Measurements from ENCODE around the gene RBPJ. TPM values are rescaled to one million over a fixed set of nuclear protein-coding genes. Genes with fewer than 3 reads are reported as not detected.
"Not testable (repeated sequence)": the region's sequence is repeated elsewhere in the genome, so short reads cannot be mapped to it uniquely, and the experiment has no call there.

Gene RBPJ
- total RNA-seq, 1 donor from 2014 or later, result 145 TPM

DNA sequence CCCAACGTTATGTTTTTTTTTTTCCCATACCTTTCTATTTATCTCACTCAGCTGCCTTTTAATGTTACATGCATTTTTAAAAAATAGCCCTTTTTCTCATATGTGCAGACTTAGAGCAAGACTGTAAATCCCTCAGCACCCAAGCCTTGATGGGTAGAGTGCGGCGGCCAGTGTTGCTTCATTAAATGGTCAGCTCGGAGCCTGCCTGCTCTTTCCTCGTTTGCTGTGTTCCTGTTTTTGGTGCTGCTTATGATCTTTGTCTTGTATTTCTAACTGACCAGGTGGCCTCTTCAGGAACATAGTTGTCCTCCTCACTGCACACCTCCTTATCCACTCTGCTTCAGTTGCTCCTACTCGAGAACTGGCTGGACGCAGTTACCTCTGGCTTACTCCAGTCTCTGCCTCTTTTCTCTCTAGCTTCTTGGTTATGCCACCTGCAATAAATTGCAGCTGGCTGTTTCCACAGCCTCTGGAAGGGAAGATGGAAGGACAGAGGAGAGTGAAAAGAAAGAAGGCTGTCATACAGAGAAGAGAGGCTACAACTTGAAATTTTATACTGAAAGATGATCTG is 10.7 kb downstream of the RBPJ start:
- intact Hi-C loops (cut with micrococcal nuclease), result loop anchor here (2.0 to 5.0 kb wide), 3 partner anchors 25 to 386 kb away; no protein-coding TSS in a partner anchor

DNA sequence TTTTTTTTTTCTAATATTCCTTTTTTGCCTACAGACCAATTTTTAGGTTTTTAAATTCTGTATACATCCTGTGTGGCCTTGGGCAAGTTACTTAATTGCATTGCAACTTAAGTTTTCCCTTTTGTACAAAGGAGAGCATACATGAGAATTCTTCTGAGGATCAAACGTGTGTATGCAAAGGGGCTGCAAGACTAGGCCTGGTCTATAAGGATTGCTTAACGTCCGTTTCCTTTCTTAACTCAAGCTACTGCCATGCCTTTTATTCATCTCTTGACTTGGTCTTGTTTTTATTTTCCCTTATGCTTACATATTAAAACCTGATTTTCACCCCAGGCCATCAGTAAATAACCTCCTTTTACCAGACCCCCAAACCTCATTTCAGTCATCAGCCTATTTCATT is 13.6 kb downstream of the RBPJ start:
- intact Hi-C loops (cut with micrococcal nuclease), result loop anchor here (5.0 kb wide), 1 partner anchor 383 kb away; no protein-coding TSS in a partner anchor

DNA sequence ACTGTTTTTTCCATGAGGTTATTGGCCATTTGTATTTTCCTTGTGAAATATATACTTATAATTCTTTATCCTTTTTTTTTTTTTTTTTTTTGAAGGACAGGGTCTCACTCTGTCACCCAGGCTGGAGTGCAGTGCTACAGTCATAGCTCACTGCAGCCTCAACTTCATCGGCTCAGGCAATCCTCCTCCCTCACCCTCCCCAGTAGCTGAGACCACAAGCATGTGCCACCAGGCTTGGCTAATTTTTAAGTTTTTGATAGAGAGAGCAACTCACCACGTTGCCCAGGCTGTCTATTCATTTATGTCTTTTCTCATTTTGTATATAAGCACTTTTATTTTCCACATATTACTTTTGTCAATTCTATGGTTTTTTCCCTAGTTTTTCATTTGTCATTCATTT is 16.8 kb downstream of the RBPJ start:
- intact Hi-C loops (cut with micrococcal nuclease), result no loop called here

GRCh38 chr4:26342328-26343037 is 21.7 kb downstream of the RBPJ start:
- intact Hi-C loops (cut with micrococcal nuclease), result no loop called here

- intact Hi-C loops (cut with micrococcal nuclease), result no loop called here
Observed at GRCh38 chr4:26343038-26343398, 22.2 kb downstream of the RBPJ start.

- intact Hi-C loops (cut with micrococcal nuclease), result no loop called here
Observed at GRCh38 chr4:26344901-26345564, 24.2 kb downstream of the RBPJ start.

- intact Hi-C loops (cut with micrococcal nuclease), result no loop called here
Observed at GRCh38 chr4:26345565-26345938, 24.7 kb downstream of the RBPJ start.

DNA sequence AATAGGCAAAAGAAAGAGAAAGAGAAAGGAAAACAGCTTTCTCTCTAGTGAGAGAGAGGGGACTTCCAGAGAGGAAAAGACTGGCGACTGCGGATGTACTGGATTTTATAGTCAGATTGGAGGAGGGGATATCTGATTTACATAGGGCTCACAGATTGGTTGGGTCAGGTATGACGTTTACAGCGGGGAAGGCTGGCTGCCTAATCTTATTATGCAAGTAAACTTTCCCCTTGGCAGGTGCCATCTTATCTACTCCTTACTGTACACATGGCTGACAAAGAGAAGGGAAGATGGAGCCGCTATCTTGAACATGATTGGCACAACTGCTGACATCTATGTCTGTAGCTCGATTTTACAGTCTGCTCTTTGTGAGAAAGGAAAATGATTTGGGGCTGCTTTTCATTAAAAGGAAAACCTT is 25.4 kb downstream of the RBPJ start:
- intact Hi-C loops (cut with micrococcal nuclease), result loop anchor here (2.0 kb wide), 1 partner anchor 15 kb away; no protein-coding TSS in a partner anchor

DNA sequence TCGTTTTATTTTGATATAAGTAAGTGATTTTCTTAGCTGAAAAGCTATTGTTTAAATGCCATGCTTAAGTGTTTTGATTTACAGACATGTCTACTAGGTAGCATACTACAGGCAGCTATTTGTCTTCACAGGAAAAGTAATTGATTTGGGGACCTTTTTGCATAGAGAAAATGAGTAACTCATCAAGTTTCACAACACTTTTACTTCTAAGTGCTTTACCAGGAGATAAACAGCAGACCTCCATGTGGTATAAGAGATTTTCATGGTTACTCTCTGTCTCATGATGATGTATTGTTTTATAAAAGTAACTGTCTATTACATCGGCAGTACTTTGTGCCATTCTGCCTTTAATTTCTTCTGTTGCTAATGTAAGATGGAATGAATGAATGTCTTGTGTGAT is 28.7 kb downstream of the RBPJ start:
- intact Hi-C loops (cut with micrococcal nuclease), result no loop called here

DNA sequence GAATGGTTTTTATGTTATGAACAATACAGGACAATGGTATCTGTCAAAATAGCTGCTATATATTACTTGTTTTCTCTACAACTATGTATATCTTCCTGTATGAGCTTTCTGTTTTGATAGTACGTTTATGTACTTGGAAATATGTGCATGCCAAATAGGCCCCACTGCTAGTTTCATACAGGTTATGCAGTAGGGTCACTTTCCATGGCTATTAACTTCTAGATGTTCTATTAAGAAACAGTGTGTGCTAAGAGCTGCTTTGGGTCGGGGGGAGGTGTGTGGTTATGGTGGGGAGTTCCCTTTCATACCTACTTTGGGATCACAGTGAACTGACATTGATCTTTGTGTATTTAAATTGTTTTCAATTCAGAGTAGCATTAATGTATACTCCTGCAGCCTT is 30.9 kb downstream of the RBPJ start:
- intact Hi-C loops (cut with micrococcal nuclease), result no loop called here

- intact Hi-C loops (cut with micrococcal nuclease), result no loop called here
Observed at GRCh38 chr4:26354491-26354890, 33.7 kb downstream of the RBPJ start.

DNA sequence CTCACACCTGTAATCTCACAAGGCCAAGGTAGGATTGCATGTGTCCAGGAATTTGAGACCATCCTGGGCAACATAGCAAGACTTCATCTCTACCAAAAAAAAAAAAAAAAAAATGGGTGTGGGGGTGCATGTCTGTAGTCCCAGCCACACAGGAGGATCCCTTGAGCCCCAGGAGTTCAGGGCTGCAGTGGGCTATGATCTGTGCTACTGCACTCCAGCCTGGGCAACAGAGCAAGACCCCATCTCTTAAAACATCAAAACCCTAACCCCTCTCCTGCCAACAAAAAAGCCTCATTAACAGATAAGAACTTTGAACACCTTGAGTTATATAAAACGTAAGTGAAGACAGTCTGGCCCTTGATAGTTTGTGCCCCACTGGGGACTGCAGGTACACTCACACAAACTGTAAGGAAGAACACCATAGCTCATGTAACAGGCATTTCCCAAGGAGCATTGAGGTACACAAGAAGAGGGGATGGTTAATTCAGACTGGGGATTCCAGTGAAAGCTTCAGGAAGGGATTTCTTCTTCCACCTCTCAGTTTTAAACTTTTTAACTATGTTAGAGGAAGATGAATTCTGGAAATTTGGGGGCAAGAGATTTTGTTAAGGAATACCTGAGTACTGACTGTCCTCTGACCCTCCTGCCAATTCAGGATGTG is 34.7 kb downstream of the RBPJ start:
- intact Hi-C loops (cut with micrococcal nuclease), result loop anchor here (2.0 kb wide), 1 partner anchor 25 kb away; no protein-coding TSS in a partner anchor

- intact Hi-C loops (cut with micrococcal nuclease), result loop anchor here (2.0 kb wide), 1 partner anchor 25 kb away; no protein-coding TSS in a partner anchor
Observed at GRCh38 chr4:26356081-26356501, 35.3 kb downstream of the RBPJ start.

DNA sequence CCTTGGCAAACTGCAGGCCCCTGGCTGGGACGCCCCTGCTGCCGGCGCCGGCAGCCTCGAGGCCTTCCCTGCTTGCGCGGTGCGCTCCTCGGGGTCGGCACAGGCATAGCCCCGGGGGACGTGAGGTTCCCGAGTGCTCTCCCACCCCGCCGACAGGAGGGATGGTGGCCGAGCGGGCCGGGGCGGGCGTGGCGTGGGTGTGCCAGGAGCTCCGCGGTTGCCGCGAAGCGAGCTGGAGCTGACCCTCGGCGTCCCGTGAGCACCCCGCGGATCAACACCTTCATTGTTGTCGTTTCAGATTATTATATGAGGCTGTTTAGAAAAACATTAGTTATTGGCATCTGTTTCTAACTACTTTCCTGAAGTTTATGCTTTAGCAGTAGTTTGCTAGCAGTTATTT is 38.7 kb downstream of the RBPJ start:
- intact Hi-C loops (cut with micrococcal nuclease), result not testable (repeated sequence)

GRCh38 chr4:26360273-26360672 is 39.5 kb downstream of the RBPJ start:
- intact Hi-C loops (cut with micrococcal nuclease), result loop anchor here (2.0 kb wide), 1 partner anchor 13 kb away; no protein-coding TSS in a partner anchor

GRCh38 chr4:26360864-26361263 is 40.0 kb downstream of the RBPJ start:
- intact Hi-C loops (cut with micrococcal nuclease), result loop anchor here (2.0 kb wide), 1 partner anchor 14 kb away; no protein-coding TSS in a partner anchor

DNA sequence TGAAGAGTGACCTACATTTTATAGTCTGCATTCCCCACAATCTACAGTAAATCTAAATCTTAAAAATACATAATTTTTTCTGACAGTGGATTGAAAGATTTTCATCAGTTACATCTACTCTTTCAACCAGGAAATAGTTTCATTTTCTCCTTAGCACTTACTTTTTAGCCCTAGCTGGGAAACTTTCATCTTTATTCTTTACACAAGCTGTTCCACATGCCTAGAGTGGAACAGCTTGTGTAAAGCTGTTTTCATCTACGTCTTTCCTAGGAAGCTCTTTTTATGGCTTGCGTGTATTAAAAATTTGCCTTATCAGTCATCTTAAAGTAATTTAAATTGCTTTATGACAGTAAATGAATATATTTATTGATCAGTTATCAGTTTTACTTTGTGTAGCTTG is 40.5 kb downstream of the RBPJ start:
- intact Hi-C loops (cut with micrococcal nuclease), result loop anchor here (2.0 kb wide), 1 partner anchor 14 kb away; no protein-coding TSS in a partner anchor

DNA sequence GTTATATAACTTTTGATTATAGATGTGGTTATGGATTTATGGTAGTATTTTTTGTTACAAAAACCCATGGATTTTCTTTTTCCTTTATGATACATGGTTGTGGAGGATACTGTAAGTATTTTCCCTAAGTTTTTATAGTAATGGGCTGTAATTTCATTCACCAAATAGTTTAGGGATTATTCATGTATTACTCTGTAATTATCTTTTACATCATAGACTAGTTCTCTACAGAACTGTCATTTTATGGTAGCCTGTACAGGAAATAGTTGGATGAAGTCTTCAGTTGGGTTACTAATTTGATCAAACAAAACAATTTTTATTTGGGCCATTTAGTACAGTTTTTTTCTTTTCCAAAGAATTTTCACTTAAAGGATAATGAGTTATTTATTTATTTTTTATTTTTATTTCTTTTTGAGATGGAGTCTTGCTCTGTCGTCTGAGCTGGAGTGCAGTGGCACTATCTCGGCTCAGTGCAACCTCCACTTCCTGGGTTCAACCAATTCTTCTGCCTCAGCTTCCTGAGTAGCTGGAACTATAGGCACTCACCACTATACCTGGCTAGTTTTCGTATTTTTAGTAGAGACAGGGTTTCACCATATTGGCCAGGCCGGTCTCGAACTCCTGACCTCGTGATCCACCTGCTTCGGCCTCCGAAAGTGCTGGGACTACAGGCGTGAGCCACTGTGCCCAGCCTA is 42.1 kb downstream of the RBPJ start:
- intact Hi-C loops (cut with micrococcal nuclease), result loop anchor here (1.0 kb wide), 1 partner anchor 10 kb away; no protein-coding TSS in a partner anchor

DNA sequence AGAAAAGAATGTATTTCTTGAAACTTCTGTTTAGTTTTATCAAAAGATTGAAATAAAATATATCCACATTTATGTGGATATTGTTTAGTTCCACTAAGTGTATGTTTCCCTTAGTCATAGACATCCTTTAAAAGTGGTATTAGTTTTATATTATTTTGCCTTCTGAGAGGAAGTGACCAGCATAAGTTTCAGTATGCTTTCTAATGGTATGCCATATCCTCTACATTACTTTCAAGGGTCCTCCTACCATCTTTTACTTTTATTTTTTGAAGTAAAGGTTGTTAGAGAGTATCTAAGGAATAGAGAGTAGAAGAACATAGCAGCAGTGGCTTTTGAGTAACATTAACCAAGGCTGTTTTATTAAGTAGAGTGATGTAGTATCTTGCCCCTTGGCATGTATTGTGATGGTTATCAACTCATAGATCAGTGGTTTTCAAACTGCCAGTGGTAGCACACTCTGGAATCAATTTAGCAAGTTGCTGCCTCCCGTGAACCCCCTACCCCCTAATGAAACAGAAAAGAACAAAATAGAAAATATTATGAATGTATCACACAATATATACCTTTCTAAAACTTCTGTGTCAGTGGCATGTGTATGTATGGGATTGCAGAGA is 44.8 kb downstream of the RBPJ start:
- intact Hi-C loops (cut with micrococcal nuclease), result no loop called here

- intact Hi-C loops (cut with micrococcal nuclease), result no loop called here
Observed at GRCh38 chr4:26367811-26368210, 47.0 kb downstream of the RBPJ start.

GRCh38 chr4:26368685-26369084 is 47.9 kb downstream of the RBPJ start:
- intact Hi-C loops (cut with micrococcal nuclease), result no loop called here
